HL-60 (cell line): ENCODE measurements around the gene PACSIN3.

ENCODE experiments used
- GABPA ChIP-seq: IDR thresholded peaks from 2 replicates; pipeline ENCODE4 v1.6.1; 2012; ENCODE audit warnings: low read depth
- POLR2AphosphoS5 ChIP-seq: IDR thresholded peaks from 2 replicates; pipeline ENCODE4 v1.6.1; 2012; ENCODE audit warnings: low read depth
- SPI1 ChIP-seq: IDR thresholded peaks from 2 replicates; pipeline ENCODE4 v1.6.1; 2012; ENCODE audit warnings: low read depth, mild to moderate bottlenecking, borderline replicate concordance
- TF ChIP-seq, protein P1 (sequence below): IDR thresholded peaks from one replicate; pipeline ENCODE4 v1.5.1; 2011; ENCODE audit warnings: low read length, control low read depth, inconsistent platforms; ENCODE audit not compliant: insufficient read depth
- TF ChIP-seq, protein P2 (sequence below): IDR thresholded peaks from 2 replicates; pipeline ENCODE4 v1.6.1; 2012; ENCODE audit warnings: low read depth; ENCODE audit not compliant: insufficient replicate concordance

DNA sequence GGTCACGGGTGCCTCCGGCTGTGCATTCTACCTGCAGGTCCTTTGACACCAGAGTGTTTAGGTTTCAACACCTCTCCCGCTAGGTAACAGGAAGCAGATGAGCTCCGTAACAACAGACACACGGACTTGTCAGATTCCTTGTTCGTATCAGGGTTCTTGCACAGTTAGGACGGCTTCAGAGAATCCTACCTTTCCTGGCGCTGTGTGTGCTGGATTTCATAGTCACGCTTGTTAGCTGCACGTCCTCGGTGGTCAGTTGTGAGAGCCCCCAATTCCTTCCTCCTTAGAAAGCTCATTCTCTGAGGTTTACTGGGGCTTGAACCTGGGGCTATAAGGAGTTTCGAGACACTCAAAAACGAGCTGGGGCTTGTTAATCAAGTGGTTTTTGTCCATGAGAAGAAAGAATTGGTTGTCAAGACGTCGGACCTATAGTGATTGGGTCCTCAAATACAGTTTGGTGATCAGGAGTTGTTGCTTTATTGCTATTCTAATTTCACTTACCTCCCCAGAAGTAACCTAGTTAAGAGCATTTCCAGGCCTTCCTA, 29.2 kb upstream of the PACSIN3 start:
- TF ChIP-seq GABPA (no peak), POLR2AphosphoS5 (no peak), SPI1 (no peak)
- TF ChIP-seq, protein P1, sequence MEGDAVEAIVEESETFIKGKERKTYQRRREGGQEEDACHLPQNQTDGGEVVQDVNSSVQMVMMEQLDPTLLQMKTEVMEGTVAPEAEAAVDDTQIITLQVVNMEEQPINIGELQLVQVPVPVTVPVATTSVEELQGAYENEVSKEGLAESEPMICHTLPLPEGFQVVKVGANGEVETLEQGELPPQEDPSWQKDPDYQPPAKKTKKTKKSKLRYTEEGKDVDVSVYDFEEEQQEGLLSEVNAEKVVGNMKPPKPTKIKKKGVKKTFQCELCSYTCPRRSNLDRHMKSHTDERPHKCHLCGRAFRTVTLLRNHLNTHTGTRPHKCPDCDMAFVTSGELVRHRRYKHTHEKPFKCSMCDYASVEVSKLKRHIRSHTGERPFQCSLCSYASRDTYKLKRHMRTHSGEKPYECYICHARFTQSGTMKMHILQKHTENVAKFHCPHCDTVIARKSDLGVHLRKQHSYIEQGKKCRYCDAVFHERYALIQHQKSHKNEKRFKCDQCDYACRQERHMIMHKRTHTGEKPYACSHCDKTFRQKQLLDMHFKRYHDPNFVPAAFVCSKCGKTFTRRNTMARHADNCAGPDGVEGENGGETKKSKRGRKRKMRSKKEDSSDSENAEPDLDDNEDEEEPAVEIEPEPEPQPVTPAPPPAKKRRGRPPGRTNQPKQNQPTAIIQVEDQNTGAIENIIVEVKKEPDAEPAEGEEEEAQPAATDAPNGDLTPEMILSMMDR = no peak
- TF ChIP-seq, protein P2, sequence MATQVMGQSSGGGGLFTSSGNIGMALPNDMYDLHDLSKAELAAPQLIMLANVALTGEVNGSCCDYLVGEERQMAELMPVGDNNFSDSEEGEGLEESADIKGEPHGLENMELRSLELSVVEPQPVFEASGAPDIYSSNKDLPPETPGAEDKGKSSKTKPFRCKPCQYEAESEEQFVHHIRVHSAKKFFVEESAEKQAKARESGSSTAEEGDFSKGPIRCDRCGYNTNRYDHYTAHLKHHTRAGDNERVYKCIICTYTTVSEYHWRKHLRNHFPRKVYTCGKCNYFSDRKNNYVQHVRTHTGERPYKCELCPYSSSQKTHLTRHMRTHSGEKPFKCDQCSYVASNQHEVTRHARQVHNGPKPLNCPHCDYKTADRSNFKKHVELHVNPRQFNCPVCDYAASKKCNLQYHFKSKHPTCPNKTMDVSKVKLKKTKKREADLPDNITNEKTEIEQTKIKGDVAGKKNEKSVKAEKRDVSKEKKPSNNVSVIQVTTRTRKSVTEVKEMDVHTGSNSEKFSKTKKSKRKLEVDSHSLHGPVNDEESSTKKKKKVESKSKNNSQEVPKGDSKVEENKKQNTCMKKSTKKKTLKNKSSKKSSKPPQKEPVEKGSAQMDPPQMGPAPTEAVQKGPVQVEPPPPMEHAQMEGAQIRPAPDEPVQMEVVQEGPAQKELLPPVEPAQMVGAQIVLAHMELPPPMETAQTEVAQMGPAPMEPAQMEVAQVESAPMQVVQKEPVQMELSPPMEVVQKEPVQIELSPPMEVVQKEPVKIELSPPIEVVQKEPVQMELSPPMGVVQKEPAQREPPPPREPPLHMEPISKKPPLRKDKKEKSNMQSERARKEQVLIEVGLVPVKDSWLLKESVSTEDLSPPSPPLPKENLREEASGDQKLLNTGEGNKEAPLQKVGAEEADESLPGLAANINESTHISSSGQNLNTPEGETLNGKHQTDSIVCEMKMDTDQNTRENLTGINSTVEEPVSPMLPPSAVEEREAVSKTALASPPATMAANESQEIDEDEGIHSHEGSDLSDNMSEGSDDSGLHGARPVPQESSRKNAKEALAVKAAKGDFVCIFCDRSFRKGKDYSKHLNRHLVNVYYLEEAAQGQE = no peak
